Stimulated activated CD4-positive, alpha-beta T cell treated with anti-CD3 and anti-CD28 coated beads, Interleukin-15, amount 100 ng/mL, for 1 hour (primary cell): ENCODE data around the gene BNIPL.

Source experiments
- DNase-seq, 2 donors: peaks; one replicate each; pipeline ENCODE4 v3.0.0-alpha.2; 2020; ENCODE audit warnings: low read depth in 1 of 2, low spot score in 1 of 2

The BNIPL gene

DNA sequence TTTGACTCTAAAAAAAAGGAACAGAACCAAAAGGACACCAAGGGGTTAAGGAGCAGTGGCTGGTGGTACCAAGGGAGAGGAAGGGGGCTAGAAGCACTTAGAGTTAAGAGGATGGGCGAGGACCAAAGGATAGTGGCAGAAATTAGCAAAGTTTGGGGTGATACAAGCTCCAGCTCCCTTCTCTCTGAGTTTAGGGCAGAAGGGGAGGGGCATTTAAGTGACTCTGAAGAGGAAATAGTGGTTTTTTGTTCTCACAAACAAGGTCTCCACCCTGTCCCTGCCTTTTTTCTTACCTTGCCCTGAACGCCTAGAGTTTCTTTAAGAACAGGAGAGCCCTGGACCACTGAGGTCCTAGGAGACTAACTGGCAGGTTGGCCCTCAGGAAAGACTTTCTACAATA, 19.8 kb downstream of the BNIPL start:
- DNase-seq = no peak

DNA sequence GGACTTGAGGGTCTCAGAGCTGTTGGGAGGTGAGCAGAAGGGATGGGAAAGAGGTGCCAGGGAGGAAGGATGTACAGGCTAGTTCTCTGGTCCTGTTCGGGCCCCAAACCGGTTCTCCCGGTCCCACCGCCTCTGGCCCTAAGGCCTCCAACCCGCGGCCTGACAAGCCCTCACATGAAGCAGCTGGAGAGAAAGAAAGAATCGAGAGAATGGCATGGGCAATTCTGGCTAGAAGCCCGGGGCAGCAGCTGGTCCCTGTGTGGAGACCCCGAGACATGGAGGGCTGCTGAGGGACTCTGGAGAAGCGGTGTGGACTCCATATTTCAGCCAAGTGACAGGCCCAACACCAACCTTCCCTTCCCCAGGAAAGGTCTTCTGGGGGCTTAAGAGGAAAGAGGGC, 22.3 kb downstream of the BNIPL start:
- DNase-seq = no peak

DNA sequence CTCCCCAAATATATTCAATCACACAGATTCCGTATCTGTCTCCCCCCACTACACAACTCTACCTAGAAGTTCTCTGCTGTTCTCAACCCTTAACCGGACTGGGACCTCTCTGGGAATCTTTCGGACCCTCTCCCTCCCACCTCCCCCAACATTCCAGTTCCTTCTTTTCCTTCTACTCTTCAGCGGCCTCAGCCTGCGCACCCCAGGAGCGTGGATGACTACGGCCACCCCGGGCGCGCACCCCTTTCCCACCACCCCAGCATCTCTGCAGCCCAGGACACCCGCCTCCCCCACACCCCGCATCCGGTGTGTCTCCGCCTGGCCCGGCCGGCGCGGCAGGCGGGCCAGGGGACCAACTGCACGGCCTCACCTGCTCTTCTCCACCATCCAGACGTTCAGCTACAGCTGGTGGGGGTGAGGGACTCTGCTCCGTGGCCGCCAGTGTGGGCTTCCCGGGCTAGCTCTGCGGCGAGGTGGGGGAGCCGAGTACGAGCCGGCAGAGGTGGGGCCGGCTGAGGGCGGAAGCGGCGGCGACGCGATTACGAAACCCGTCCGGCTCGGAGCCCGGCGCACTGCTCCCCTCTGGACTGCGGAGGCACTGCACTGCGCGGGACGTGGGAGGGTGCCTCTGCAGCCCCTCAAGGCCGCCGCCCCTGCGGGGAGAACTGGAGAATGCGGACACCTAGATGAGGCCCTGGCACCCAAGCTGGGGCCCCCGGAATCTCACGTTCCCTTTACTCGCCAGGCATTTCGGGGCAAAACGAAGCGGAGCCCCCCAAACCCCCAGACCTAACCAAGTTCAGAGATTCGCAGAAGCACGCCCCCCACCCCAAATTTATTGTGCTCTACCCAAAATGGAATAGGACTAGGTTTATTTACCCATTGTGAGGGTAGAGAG, 23.0 kb downstream of the BNIPL start, which contains the start of gene CDC42SE1:
Gene CDC42SE1 (minus strand): TSS at position 514 of the 898 bp plus-strand sequence. CDS start 3,892 bp downstream, outside the sequence.
- peak; percentile 69 to 73 for DNase-seq

DNA sequence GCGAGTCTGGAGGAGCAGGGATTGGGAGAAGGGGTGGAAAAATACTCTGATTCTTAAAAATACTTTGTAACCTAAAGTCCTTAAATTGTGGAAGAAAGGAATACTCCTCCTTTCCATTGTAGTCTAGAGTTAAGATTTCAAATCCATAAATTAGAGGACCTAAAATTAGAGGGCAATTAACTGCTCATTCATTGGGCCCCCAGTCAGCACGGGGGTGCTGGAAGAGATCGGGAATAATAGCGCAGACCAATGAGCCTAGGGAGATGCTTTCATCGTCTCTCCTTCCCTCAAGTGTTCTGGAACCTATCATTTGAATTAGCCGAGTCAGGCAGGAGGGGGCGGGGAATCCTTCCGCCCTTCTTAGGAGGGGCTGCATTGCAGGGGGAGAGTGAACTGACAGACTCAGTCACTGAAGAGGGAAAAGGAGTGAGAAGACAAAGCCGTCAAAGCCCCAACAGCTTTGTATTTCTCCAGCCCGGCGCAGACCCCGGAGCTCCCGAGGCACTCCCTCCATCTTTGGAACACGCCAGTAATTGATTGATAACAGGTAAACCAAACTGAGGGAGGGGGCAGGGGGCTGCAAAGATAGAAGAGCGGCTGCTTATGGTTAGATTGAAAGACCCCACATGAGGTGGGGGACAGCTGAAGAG, 23.7 kb downstream of the BNIPL start, which contains the start of gene MLLT11:
Gene MLLT11 (plus strand): TSS at position 391 of the 650 bp plus-strand sequence. CDS start 6,828 bp downstream, outside the sequence.
- no peak for DNase-seq

DNA sequence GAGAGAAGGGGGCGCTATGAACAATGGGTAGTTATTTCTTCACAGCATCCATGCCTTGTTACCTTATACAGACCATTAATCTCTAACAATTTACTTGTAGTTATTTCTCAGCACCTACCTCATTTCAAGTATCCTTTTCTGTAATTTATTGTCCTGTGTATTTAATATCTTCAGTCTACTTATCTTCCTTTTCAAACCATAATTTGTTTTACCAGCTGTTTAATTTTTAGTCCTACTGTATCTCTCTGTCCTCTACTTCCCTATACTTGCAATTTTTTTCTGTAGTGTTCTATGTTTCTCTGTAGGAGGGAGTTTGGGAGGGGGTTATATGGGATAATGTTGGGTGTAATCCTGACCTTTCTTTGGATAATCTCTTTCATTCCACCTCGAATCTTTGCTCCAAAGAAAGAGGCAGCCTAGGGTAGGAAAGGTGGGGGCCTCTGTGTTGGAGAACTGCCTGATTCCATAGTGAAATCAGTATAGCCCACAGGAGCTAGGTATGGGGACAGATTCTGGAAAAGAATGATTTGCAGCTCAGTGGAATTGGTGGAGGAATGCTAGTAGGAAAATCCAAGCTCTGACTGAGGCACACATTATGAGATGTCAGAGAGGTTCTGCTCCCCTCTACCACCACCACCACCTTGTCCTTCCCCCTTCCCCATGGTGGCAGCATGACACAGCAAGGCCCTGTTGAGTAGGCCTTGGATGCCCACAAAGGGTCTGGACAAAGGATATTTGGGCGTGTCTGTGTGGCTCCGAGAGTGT, 24.5 kb downstream of the BNIPL start:
- DNase-seq = no peak

DNA sequence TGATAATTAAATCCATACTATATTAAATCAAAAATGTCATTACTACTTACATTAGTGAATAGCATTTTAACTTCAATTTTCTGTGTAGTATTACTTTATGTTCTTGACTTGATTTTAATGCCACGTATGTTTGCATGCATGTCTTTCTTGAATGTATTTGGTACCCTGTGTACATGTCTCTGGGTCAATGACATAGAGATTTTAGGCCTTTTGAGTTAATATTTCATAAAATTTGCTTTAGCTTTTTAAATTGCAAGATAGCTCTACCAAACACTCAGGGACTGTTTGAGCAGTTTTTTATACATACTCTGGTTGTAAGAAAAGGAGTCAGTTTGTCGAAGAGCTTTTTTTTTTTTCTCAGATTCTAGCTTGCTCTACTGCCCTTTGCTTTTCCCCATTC, 25.3 kb downstream of the BNIPL start:
- DNase-seq = no peak

DNA sequence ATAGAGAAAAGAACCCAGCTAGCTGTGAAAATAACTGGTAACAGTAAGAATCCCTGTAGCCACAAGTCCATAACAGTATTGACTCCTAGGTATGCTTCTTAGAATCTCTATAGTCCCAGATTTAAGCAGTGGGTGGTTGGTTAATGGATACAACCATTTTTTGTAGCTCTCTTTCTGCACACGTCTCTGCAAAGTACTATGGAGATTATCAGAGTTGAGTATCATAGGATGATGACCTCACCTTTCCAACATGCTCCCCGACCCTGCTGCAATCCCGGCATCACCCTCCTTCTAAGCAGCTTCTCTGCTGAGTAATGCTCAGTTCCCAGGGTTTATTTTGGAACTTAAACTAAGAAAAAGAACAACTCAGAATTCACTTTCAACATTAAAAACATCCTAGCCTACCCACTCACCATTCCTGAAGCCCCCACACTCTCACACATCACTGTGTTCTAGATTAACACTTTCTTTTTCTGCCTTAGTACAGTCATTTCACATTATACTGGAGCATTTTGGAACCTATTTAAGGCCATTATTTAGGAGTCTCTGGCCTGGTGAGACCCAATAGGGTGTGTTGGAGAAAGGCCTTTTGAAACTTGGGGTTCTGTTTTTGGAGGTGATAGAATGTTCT, 26.5 kb downstream of the BNIPL start:
- DNase-seq = no peak

DNA sequence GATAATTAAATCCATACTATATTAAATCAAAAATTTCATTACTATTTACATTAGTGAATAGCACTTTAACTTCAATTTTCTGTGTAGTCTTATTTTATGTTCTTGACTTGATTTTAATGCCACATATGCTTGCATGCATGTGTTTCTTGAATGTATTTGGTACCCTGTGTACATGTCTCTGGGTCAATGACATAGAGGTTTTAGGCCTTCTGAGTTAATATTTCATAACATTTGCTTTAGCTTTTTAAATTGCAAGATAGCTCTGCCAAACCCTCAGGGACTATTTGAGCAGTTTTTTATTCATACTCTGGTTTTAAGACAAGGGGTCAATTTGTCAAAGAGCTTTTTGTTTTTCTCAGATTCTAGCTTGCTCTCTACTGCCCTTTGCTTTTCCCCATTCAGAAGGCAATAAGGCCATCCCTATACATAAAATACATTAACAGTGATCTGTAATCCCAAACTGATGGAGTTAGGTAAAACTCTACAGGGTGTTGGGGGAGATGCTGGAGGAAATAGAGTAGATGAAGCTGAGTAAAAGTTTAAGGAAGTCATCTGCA, 28.8 kb downstream of the BNIPL start:
- DNase-seq = no peak

DNA sequence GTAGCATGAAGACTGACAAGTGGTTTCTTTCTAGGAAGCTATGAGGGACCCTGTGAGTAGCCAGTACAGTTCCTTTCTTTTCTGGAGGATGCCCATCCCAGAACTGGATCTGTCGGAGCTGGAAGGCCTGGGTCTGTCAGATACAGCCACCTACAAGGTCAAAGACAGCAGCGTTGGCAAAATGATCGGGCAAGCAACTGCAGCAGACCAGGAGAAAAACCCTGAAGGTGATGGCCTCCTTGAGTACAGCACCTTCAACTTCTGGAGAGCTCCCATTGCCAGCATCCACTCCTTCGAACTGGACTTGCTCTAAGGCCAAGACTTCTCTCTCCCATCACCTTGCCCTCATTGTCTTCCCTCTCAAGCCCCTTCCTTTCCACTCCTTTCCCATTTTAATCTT, 30.8 kb downstream of the BNIPL start:
- no peak for DNase-seq

DNA sequence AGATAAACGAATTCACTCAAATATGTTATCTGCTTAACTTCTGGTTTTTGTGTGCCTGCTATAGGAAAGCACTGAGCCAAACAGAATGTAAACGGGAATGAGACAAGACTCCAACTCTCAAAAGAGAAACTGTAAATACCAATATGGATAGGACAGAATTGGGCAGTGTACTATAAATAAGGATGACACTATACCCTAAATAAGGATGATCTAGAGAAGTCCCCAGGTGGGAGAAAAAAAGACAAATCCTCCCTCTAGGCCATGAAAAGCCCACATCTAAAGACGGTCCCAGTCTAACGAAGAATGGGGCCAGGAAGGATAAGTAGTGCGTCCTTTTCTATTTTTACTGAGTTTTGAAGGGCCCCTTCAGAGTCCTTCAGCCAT, 32.7 kb downstream of the BNIPL start:
- DNase-seq = no peak

DNA sequence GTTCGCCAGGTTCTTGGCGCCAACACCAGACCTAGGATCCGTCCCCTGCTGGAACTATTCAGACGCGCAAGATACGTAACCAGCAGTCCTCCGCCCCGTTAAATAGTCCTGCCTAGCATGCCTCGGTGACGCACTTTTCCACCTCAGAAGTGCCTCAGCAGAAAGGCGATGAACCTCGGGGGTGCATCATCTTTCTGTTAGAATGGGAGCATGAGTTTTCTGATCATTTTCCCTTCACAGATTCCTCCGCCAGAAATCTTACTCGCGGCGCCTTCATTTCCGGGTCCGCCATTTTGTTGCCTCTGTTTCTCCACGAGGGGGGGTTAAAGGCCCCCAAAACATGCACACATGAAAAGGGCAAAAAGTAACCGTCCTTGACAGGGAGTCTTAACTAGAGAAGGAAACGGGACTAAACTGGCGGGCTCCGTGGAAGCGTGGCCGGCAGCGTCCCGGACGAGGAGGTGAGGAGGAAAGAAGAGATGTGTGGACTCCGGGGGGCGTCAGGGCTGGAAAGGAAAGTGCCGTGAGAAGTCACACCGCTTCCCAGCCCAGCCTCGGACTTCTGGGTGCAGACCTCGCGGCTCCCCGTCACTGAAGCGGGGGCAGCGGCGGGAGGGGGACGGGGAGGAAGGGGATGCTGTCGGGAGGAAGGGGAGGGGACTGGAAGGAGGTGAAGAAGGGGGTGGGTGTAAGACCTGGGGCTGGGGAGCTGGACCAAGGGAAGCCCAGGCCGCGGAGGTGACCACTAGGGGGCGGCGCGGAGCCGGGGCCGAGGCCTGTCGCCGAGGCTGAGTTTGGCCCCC, 34.3 kb downstream of the BNIPL start, which contains the start of gene GABPB2:
Gene GABPB2 (plus strand): TSS at position 288 of the 803 bp plus-strand sequence. CDS start 17,429 bp downstream, outside the sequence.
- DNase-seq = peak; percentile 71 to 80

DNA sequence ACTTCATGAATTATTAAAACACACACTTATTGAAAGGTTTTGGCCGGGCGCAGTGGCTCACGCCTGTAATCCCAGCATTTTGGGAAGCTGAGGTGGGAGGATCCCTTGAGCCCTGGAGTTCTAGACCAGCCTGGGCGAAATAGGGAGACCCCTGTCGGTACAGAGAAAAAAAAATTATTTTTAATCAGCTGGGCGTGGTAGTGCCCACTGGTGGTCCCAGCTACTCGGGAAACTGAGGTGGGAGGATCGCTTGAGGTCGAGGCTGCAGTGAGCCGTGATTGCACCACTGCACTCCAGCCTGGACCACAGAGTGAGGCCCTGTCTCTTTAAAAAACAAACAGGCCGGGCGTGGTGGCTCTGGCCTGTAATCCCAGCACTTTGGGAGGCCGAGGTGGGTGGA, 35.8 kb downstream of the BNIPL start:
- no peak for DNase-seq

DNA sequence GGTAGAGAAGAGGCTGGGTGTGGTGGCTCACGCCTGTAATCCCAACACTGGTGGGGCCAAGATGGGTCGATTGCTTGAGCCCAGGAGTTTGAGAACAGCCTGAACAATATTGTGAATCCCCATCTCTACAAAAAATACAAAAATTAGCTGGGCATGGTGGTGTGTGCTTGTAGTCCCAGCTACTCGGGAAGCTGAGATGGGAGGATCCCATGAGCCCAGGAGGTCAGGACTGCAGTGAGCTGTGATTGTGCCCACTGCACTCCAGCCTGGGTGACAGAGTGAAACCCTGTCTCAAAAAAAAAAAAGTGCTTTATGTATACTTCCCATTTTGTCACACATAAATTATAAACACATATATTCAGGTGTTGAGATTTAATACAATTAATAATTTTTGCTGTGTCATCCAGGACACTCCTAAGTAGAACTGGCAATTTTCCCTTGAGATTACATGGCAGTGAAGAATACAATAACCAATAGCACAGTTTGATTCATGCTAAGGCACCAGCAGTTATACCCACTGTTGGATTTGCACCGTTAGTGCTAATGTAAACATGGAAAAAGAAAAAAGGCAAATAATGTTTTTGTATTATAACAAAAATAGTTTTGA, 49.7 kb downstream of the BNIPL start:
- no peak for DNase-seq
